Neutrophil (primary cell): ENCODE measurements around the gene PRKCH.
A peak's percentile ranks its signal among the peaks of the same experiment; 100 is the strongest.
"Not testable (repeated sequence)": the region's sequence is repeated elsewhere in the genome, so short reads cannot be mapped to it uniquely, and the experiment has no call there.

Experiments
- H3K27ac ChIP-seq: fragments of 200-600 bp; sonication (generic); 2 replicates; pipeline ENCODE4 v1.5.1; 2016; ENCODE audit warnings: mild to moderate bottlenecking, moderate library complexity
- H3K27me3 ChIP-seq: fragments of 200-600 bp; sonication (generic); 2 replicates; pipeline ENCODE4 v1.6.0; 2016; ENCODE audit warnings: mild to moderate bottlenecking
- H3K36me3 ChIP-seq: fragments of 200-600 bp; sonication (generic); 2 replicates; pipeline ENCODE4 v1.5.1; 2017
- H3K4me1 ChIP-seq, 2 experiments: fragments of 200-600 bp in 1 of 2; sonication (generic) in 1 of 2; 1 replicate in 1 of 2; 2 replicates in 1 of 2; pipeline versions ENCODE4 v1.5.1 to v1.6.1; 2013 to 2016; ENCODE audit warnings: low read depth in 1 of 2, low read length in 1 of 2, mild to moderate bottlenecking in 1 of 2, moderate library complexity in 1 of 2; ENCODE audit not compliant: control insufficient read depth in 1 of 2, insufficient read depth in 1 of 2
- H3K4me3 ChIP-seq, 2 experiments: fragments of 200-600 bp in 1 of 2; sonication (generic) in 1 of 2; 1 replicate in 1 of 2; 2 replicates in 1 of 2; pipeline ENCODE4 v1.5.1; 2013 to 2016; ENCODE audit warnings: low read depth in 1 of 2, low read length in 1 of 2, mild to moderate bottlenecking in 1 of 2, moderate library complexity in 1 of 2
- H3K9me3 ChIP-seq: fragments of 200-600 bp; sonication (generic); 2 replicates; pipeline ENCODE4 v1.5.1; 2016
- CTCF ChIP-seq: fragments of 200-600 bp; sonication (generic); IDR thresholded peaks from 2 replicates; pipeline ENCODE4 v1.5.1; 2016; ENCODE audit warnings: antibody characterized with exemption

PRKCH gene

GRCh38 chr14:61525293-61526011, 204.1 kb downstream of the PRKCH start:
- Histone ChIP-seq H3K4me1 (peaks cover 21% of the 10 kb centered on the region in 2 experiments), H3K4me3 (no peak overlapping the region), H3K9me3 (no peaks in the 10 kb centered on the region), H3K27me3 (no peaks in the 10 kb centered on the region), H3K36me3 (no peaks in the 10 kb centered on the region), H3K27ac (peak overlapping the region; percentile 66)
- TF ChIP-seq CTCF, result no peak

GRCh38 chr14:61526405-61527312, 205.3 kb downstream of the PRKCH start:
- Histone ChIP-seq H3K27ac (peak overlapping the region; percentile 66), H3K27me3 (no peaks in the 10 kb centered on the region), H3K4me1 (peaks cover 33% of the 10 kb centered on the region in 2 experiments), H3K36me3 (no peaks in the 10 kb centered on the region), H3K4me3 (no peak overlapping the region), H3K9me3 (no peaks in the 10 kb centered on the region)
- no peak for TF ChIP-seq CTCF

GRCh38 chr14:61527325-61528100, 206.1 kb downstream of the PRKCH start:
- H3K4me1 ChIP-seq, result peaks cover 41 to 42% of the 10 kb centered on the region in 2 experiments

GRCh38 chr14:61528591-61529021, 207.2 kb downstream of the PRKCH start:
- peaks cover 47 to 49% of the 10 kb centered on the region in 2 experiments for H3K4me1 ChIP-seq
- H3K9me3 ChIP-seq, result no peaks in the 10 kb centered on the region
- TF ChIP-seq CTCF, result no peak
- H3K27me3 ChIP-seq, result no peaks in the 10 kb centered on the region
- H3K36me3 ChIP-seq, result no peaks in the 10 kb centered on the region
- H3K27ac ChIP-seq, result peak overlapping the region; percentile 31
- no peak overlapping the region for H3K4me3 ChIP-seq

More at GRCh38 chr14:61527325-61528100, 206.1 kb downstream of the PRKCH start:
- no peak for TF ChIP-seq CTCF
- Histone ChIP-seq H3K4me3 (no peak overlapping the region), H3K27me3 (no peaks in the 10 kb centered on the region), H3K9me3 (no peaks in the 10 kb centered on the region), H3K27ac (no peak overlapping the region), H3K36me3 (no peaks in the 10 kb centered on the region)

- H3K27ac ChIP-seq, result not testable (repeated sequence)
- H3K4me1 ChIP-seq, result peaks cover 47 to 56% of the 10 kb centered on the region in 2 experiments
Observed at GRCh38 chr14:61529360-61529759, 208.0 kb downstream of the PRKCH start.

More at GRCh38 chr14:61529360-61529759, 208.0 kb downstream of the PRKCH start:
- H3K9me3 ChIP-seq, H3K36me3 ChIP-seq, H3K27me3 ChIP-seq, H3K4me3 ChIP-seq: not testable (repeated sequence)
